Thyroid gland (tissue), 4 donors: ENCODE data around the gene ZNF18. TPM values are rescaled to one million over a fixed set of nuclear protein-coding genes. Genes with fewer than 3 reads are reported as not detected.
A peak's percentile ranks its signal among the peaks of the same experiment; 100 is the strongest.

Experiments used
- DNase-seq, 2 donors: peaks; one replicate each; pipeline ENCODE4 v3.0.0-alpha.2; 2019
- H3K27ac ChIP-seq, 3 donors: fragments of 200-600 bp; sonication (generic); 1 replicate in 2 of 3; 2 replicates in 1 of 3; pipeline ENCODE4 v1.5.1; 2016 to 2019; ENCODE audit warnings: mild to moderate bottlenecking in 1 of 3, moderate library complexity in 1 of 3
- H3K27me3 ChIP-seq: fragments of 200-600 bp; sonication (generic); one replicate; pipeline ENCODE4 v1.5.1; 2019
- H3K36me3 ChIP-seq, 2 donors: fragments of 200-600 bp; sonication (generic); one replicate each; pipeline ENCODE4 v1.5.1; 2016 to 2019
- H3K4me1 ChIP-seq, 2 donors: fragments of 200-600 bp; sonication (generic); one replicate each; pipeline ENCODE4 v1.5.1; 2017 to 2019
- H3K4me3 ChIP-seq, 3 donors: fragments of 200-600 bp; sonication (generic); replicated peaks in 1 of 3; 1 replicate in 2 of 3; 2 replicates in 1 of 3; pipeline ENCODE4 v1.5.1; 2016; ENCODE audit warnings: mild to moderate bottlenecking in 1 of 3
- H3K9me3 ChIP-seq: fragments of 200-600 bp; sonication (generic); one replicate; pipeline ENCODE4 v1.5.1; 2017
- CTCF ChIP-seq, 6 experiments: fragments of 200-600 bp in 3 of 6; fragments of 450-650 bp in 3 of 6; sonication (generic) in 3 of 6; IDR thresholded peaks; one replicate each; pipeline ENCODE4 v1.5.1; 2016 to 2019; ENCODE audit warnings: antibody characterized with exemption in 6 of 6, mild to moderate bottlenecking in 2 of 6, inconsistent platforms in 1 of 6, moderate library complexity in 1 of 6
- POLR2A ChIP-seq, 2 donors: fragments of 450-650 bp; IDR thresholded peaks; one replicate each; pipeline ENCODE4 v1.6.1; 2017; ENCODE audit warnings: antibody characterized with exemption in 2 of 2, mild to moderate bottlenecking in 2 of 2, moderate library complexity in 1 of 2
- WGBS, 2 donors: methylation state at CpG; one replicate each; pipeline ENCODE4 v1.1.5; 2017; 5-methylcytosine and 5-hydroxymethylcytosine counted together
- intact Hi-C: fragments of 100-400 bp; cut with DNase I; formaldehyde crosslinking; loops from one replicate; pipeline ENCODE4 v1.15.1; 2023
- total RNA-seq, 4 donors: library from RNA; depleted of rRNA; stranded (reverse); fragments of >200 nt; gene quantifications; one replicate each; pipeline ENCODE4 v1.2.3, GENCODE V29; 2016

The ZNF18 gene
- total RNA-seq, 4 donors from 2014 or later, result 6.5 to 14.6 (median 8.6) TPM

- Histone ChIP-seq H3K4me1 (no peaks in the 10 kb centered on the region), H3K9me3 (no peaks in the 10 kb centered on the region), H3K4me3 (no peak overlapping the region), H3K36me3 (peaks cover 0 to 13% of the 10 kb centered on the region in 2 donors), H3K27ac (no peak overlapping the region), H3K27me3 (no peaks in the 10 kb centered on the region)
- no peak for TF ChIP-seq POLR2A (IDR thresholded peaks at IDR 0.05)
- TF ChIP-seq CTCF (IDR thresholded peaks at IDR 0.05), result no peak
- 81 to 89% methylated on average over 7 of the region's 7 CpGs for WGBS, 2 donors
- intact Hi-C loops, result no loop called here
- no peak for DNase-seq
Observed at GRCh38 chr17:11990363-11990983, 6.8 kb downstream of the ZNF18 start.

GRCh38 chr17:11986942-11987329, 10.3 kb downstream of the ZNF18 start:
- Histone ChIP-seq H3K27me3 (no peaks in the 10 kb centered on the region), H3K4me1 (no peaks in the 10 kb centered on the region), H3K9me3 (no peaks in the 10 kb centered on the region), H3K27ac (no peak overlapping the region), H3K4me3 (no peak overlapping the region), H3K36me3 (peaks cover 8 to 22% of the 10 kb centered on the region in 2 donors)
- peak in 4 of 6 experiments; percentile 24 to 58 (median 55) for TF ChIP-seq CTCF (IDR thresholded peaks at IDR 0.05)
- TF ChIP-seq POLR2A (IDR thresholded peaks at IDR 0.05), result no peak
- WGBS, 2 donors, result 39 to 57% methylated on average over 5 of the region's 5 CpGs
- no peak for DNase-seq
- intact Hi-C loops, result no loop called here

- TF ChIP-seq POLR2A (IDR thresholded peaks at IDR 0.05) (no peak), CTCF (IDR thresholded peaks at IDR 0.05) (no peak)
- no peaks in the 10 kb centered on the region for H3K4me1 ChIP-seq
- no peak overlapping the region for H3K27ac ChIP-seq
- 90 to 94% methylated on average over 4 of the region's 4 CpGs for WGBS, 2 donors
- no peak for DNase-seq
- no peaks in the 10 kb centered on the region for H3K27me3 ChIP-seq
- no peaks in the 10 kb centered on the region for H3K9me3 ChIP-seq
- intact Hi-C loops, result no loop called here
- H3K36me3 ChIP-seq, result peaks cover 8 to 22% of the 10 kb centered on the region in 2 donors
- no peak overlapping the region for H3K4me3 ChIP-seq
Observed at GRCh38 chr17:11986179-11986941, 10.9 kb downstream of the ZNF18 start.

GRCh38 chr17:11981862-11982261, 15.4 kb downstream of the ZNF18 start:
- H3K9me3 ChIP-seq, result no peaks in the 10 kb centered on the region
- no peak overlapping the region for H3K4me3 ChIP-seq
- no peak overlapping the region for H3K27ac ChIP-seq
- no peaks in the 10 kb centered on the region for H3K4me1 ChIP-seq
- H3K36me3 ChIP-seq, result peaks cover 16 to 18% of the 10 kb centered on the region in 2 donors
- H3K27me3 ChIP-seq, result no peaks in the 10 kb centered on the region
- no peak for DNase-seq
- intact Hi-C loops, result no loop called here
- TF ChIP-seq POLR2A (IDR thresholded peaks at IDR 0.05), result no peak
- TF ChIP-seq CTCF (IDR thresholded peaks at IDR 0.05), result no peak
- WGBS, 2 donors, result 96 to 98% methylated on average over 4 of the region's 4 CpGs

GRCh38 chr17:11980813-11981212, 16.5 kb downstream of the ZNF18 start:
- H3K27me3 ChIP-seq, result no peaks in the 10 kb centered on the region
- H3K36me3 ChIP-seq, result peaks cover 16 to 18% of the 10 kb centered on the region in 2 donors
- intact Hi-C loops, result no loop called here
- H3K4me1 ChIP-seq, result no peaks in the 10 kb centered on the region
- no peaks in the 10 kb centered on the region for H3K9me3 ChIP-seq
- no peak overlapping the region for H3K4me3 ChIP-seq
- TF ChIP-seq POLR2A (IDR thresholded peaks at IDR 0.05) (no peak), CTCF (IDR thresholded peaks at IDR 0.05) (no peak)
- H3K27ac ChIP-seq, result no peak overlapping the region
- WGBS, 2 donors, result 72 to 94% methylated on average over 2 of the region's 2 CpGs
- no peak for DNase-seq
